Measurements from ENCODE around the gene PACSIN1. TPM values are rescaled to one million over a fixed set of nuclear protein-coding genes. Genes with fewer than 3 reads are reported as not detected.
A peak's percentile ranks its signal among the peaks of the same experiment; 100 is the strongest.

The PACSIN1 gene, protein sequence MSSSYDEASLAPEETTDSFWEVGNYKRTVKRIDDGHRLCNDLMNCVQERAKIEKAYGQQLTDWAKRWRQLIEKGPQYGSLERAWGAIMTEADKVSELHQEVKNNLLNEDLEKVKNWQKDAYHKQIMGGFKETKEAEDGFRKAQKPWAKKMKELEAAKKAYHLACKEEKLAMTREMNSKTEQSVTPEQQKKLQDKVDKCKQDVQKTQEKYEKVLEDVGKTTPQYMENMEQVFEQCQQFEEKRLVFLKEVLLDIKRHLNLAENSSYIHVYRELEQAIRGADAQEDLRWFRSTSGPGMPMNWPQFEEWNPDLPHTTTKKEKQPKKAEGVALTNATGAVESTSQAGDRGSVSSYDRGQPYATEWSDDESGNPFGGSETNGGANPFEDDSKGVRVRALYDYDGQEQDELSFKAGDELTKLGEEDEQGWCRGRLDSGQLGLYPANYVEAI
- 0.31 TPM in 1 of 2 replicates, not detected in the other for total RNA-seq (2014; rRNA removed; shearing (Covaris generic))

DNA sequence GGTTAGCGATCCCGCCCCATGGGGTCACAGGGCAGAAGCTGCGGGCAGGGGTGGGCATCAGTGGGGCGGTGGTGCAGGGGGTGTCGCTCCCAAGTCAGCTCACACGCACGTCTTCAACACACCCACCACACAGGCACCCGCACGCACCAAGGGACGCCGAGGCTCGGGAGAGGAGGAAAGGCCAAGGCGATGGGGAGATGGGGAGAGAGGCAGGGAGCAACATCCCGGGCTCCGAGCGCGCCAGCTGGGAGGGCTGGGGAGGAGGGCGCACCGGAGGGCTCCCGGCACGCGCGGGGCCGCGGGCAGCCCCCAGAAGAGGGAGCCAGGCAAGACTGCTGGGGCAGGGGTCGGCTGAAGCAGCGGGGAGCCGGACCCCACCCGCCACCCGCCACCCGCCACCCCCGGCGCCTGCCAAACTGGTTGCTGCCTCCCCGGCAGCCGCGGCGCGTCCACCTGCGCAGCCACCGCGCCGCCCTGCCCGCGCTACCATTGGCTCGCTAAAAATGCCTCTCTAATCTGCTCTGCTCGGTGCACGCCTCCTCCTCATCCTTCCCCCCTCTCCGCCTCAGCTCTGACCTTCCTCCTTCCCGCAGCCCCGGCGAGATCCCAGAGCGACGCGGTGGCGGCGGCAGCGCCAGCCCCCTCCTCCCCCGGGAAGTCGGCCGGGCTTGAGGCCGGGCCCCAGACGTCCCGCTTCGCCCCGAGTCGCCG, at the start of gene PACSIN1:
Gene PACSIN1, plus strand, starts transcription at position 546 of the 711 bp plus-strand sequence. CDS start 60,230 bp downstream, outside the sequence.
- DNase-seq (ENCODE audit: low spot score): no peak

DNA sequence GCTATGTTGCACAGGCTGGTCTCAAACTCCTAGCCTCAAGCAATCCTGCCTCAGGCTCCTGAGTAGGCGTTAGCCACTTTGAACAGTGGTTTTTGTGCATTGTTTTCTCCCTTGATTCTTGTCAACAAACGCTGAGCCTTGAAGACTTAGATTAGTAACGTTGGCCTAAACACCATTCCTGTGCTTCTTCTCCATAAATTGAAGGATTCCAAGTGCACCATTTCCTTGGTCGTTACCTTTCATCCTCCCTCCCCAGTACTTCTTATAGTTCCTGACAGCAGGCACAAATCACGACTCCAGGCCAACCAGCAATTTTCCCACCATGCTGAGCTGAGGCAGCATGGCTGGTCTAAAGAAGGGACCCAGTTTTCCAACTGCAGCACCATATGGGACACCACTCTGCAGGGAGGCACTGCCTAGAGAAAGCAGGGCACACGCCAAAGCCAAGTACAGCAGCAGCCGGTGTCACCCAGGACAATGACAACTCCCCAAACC, 49.0 kb upstream of the PACSIN1 start:
- no peak for DNase-seq (ENCODE audit: low spot score)

DNA sequence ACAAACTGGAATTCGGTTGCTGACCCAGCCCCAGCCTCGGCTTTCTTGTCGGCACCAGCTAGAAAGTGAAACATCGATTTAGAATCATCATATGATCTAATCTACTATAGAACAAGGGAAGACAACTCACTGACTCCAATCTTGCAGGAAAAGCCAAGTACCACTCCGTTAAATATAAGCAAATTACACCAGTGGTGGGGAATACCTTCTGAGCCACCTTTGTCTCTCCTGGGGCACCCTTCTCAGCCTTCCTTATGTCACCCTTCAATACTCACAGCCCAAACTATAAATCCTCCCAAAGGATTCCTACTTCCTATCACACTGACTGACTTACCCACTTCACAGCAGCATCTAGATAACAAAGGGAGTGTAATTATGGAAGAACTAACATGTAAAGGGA, 47.5 kb upstream of the PACSIN1 start:
- no peak for DNase-seq (ENCODE audit: low spot score)

DNA sequence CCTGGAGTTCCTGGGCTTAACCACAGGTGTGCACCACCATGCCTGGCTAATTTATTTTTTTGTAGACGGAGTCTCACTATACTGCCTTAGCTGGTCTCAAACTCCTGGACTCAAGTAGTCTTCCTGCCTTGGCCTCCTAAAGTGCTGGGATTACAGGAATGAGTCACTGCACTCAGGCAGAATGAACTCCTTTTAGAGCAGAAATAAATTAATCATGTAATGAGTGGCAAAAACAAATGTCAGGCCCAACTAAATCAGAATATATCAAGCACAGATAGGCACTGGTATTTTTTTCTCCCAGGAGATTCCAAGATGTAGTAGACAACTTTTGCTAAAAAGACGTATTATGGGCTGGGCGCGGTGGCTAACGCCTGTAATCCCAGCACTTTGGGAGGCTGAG, 42.6 kb upstream of the PACSIN1 start:
- DNase-seq (ENCODE audit: low spot score): no peak

DNA sequence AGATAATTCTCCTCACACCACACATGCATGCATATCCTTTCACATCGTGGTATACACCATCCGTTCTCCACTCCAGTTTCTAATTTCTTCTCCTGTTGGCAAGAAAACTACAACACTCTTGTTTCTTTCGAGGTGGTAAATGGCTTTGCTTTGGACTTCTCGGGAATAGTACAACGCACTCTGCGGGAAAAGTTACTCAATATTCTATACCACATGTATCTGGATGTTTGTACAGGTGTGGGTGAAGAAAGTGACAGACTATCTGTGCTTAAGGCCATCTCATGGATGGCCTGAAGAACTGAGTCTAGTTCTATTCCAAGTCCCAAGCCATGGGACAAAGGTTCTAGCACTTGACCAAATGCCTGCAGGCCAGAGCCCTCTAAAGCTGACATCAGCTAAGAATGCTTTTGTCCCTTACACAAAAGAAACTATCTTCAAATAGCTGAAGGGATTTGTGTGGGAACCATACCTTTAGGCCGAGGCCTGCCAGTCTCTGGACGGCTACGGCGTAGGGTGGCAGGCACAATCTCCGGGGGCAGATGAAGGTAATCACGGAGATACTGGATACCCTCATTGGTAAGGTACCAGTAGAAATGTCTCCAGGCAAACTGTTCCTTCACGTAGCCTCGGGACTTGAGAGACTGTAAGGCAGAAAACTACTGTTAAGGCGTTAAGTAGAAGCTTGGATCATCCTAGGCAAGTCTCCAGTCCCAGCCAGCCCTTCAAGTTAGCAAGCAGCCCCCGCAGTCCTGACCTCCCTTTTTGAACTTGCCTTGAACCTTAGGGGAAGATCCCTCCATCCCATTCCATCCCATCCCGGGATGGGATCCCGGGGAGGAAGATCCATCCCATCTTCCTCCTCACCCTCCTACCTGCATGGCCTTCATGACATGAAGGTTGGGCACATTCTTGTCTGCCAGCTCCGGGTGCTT, 41.4 kb upstream of the PACSIN1 start:
- DNase-seq (ENCODE audit: low spot score): no peak

DNA sequence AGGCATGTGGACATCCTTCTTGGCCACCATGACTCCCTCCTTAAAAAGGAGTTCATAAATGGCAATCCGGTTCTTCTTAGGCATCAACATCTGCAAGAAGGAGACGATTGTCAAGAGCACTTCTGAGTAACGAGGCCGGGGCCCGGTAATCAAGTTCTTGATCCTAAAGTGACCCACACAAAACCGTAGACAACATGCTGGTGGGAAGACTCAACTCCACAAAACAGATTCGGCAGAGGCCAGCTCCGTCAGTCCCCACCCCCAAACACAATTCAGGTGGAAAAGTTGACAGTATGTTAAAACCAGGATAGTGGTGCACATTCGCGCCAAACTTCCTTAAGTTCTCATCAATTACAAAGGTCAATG, 40.8 kb upstream of the PACSIN1 start:
- no peak for DNase-seq (ENCODE audit: low spot score)

DNA sequence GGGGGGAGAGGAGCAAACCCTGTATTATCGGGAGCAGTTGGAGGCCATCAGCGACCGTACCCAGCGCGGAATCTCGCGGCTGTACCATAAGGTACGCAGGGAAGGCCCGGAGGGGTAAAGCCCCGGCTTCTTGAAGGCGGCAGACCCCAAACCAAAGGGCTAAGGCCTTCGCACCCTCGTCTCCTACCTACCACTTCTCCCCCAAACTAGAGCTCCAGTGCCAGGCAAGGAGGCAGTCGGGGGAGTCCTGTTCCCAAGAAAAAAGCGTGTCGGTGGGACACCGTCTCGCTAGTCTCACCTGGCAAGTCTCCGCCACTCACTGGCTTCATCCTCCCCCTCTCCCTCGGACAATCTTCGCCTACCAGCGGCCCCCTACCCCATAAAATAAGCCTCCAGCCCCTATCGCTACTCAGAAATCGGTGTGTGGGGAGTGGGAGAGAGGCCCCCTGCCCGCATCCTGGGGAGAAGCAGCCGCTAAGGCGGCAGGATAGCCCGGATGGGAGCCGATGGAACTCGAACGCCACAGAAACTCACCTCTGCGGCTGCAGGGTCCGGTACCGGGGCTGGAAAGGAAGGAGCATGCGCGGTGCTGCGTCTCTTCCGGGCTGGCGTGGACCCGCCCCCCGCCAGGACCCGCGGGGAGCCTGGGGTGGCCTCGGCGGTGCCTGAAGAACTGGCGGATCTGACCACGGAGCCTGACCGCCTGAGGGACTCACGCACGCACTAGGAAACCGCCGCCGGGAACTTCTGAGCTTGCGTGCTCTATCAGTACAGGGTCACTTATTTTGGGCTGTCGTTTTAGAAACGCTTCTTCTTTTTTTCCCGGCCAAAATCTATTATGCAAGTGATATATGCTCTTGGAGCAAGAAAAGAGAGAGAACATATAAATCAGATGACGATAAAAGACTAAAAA, 40.1 kb upstream of the PACSIN1 start, which contains the start of gene RPS10:
Gene RPS10, minus strand, starts transcription at position 572 of the 913 bp plus-strand sequence. CDS start 848 bp downstream, outside the sequence.
- peak; percentile 81 for DNase-seq (ENCODE audit: low spot score)

DNA sequence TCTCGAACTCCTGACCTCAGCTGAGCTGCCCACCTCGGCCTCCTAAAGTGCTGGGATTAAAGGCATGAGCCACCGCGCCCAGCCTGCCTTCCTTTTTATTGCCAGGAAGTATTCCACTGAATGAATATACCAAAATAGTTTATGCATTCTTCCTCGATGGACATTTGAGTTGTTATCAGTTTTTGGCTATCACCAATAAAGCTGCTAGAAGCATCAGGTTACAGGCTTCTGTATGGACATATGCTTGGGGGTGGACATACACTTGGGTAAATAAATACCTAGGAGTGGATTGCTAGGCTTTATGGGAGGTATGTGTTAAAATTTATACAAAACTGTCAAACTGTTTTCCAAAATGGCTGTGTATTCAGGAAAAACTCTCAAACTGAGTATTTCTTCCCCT, 30.0 kb upstream of the PACSIN1 start:
- DNase-seq (ENCODE audit: low spot score): no peak

DNA sequence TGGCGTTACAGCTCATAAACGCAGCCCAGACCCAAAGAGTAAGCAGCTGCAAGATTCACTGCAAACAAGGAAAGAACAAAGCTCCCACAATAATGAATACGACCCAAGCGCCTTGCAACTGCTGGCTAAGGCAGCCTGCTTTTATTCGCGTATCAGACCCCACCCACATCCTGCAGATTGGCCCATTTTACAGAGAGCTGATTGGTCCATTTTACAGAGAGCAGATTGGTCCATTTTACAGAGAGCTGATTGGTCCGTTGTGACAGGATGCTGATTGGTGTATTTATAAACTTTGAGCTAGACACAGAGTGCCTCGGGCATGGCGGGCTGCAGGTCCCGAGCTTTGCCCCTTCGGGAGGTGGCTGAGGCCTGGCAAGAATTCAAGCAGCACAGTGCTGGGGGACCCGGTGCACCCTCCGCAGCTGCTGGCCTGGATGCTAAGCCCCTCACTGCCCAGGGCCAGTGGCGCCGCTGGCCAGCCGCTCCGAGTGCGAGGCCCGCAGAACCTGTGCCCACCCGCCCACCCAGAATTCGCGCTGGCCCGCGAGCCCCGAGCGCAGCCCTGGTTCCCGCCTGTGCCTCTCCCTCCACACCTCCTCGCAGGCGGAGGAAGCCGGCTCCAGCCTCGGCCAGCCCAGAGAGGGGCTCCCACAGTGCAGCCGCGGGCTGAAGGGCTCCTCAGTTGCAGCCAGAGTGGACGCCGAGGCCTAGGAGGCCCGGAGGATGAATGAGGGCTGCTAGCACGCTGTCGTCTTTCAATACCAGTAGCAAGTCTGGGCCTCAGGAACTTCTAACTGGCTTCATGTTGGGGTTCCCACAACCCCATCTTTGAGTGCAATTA, 28.9 kb upstream of the PACSIN1 start:
- no peak for DNase-seq (ENCODE audit: low spot score)

DNA sequence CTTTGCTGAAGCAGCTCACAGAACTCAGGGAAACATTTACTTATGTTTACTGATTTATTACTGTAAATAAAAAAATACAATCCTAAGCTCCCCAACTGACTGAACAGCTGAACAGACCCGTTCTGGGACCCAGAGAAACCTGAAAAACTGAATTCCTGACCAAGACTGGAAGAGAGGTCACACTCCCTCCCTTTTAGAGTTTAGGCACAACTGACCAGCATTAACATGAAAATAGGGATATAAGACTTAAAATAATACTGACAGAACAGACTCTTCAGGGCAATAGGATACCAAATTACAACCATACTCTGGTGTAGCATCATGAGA, 28.3 kb upstream of the PACSIN1 start:
- DNase-seq (ENCODE audit: low spot score): no peak

DNA sequence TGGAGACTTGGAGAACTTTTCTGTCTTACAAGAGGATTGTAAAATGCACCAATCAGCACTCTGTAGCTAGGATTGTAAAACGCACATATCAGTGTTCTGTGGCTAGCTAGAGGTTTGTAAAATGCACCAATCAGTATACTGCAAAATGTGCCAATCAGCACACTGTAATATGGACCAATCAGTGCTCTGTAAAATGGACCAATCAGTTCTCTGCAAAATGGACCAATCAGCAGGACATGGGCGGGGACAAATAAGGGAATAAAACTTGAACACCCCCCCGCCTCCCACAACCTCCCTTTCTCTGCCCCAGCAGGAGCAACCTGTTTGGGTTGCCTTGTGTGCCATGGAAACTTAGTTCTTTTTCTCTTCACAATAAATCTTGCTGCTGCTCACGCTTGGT, 27.2 kb upstream of the PACSIN1 start:
- DNase-seq (ENCODE audit: low spot score): no peak

DNA sequence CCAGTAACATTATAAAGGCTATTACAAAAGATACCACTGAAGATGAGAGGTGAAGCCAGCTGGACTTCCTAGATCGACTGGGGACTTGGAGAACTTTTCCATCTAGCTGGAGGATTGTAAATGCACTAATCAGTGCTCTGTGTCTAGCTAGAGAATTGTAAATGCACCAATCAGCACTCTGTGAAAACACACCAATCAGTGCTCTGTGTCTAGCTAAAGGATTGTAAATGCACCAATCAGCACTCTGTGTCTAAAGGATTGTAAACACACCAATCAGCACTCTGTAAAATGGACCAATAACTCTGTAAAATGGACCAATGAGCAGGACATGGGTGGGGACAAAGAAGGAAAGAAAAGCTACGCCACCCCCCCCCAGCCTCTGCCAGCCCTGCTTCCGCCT, 26.4 kb upstream of the PACSIN1 start:
- no peak for DNase-seq (ENCODE audit: low spot score)

DNA sequence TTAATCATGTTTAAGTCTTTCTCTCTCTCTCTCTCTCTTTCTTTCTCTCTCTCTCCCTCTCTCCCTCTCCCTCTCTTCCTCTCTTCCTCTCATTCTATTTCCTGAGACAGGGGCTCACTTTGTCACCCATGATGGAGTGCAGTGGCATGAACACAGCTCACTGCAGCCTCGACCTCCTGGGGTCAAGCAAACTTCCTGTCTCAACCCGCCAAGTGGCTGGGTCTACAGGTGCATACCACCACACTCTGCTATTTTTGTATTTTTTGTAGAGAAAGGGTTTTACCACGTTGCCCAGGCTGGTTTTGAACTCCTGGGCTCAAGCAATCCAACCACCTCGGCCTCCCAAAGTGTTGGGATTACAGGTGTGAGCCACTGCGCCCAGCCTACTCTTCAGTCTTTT, 24.4 kb upstream of the PACSIN1 start:
- DNase-seq (ENCODE audit: low spot score): no peak

DNA sequence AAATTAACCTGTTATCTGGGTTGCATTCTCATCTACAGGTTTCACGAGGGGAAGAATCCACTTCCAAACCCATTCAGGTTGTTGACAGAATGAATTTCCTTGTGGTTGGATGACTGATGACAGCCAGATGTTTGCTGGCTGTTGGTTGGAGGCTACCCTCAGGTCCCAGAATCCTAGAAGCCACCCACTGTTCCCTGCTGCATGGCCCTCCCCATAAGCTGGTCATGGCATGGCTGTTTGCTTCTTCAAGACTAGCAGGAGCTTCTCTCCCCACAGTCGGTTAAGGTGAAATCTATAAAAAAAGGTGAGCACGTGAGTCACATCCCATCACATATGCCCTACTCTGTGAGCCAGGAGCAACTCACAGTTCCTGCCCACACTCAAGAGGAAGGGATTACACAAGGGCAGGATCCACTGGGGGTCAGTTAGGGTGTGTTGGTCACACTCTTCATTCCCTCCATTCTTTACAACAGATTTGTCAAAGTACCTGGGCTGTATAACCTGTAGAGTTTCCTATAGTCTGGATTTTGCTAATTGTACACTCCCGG, 20.5 kb upstream of the PACSIN1 start:
- no peak for DNase-seq (ENCODE audit: low spot score)

DNA sequence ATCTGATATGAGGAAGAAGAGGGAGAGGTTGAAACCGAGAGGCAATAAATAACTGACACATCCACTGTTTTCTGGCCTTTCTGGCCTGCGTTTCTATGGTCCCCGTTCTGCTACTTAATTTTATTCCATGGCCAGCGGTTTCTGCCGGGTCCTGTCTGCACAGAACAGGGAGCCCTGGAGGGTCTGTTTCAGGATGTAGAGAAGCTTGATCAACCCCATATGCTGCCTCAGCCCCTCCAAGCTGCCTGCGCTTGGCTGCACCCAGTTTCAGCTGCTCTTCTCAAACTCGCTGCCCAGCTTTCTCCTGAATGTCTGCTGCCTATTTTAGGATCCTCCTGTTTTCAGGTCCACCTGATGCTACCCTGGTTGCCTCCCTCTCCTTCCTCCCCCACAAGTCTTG, 18.5 kb upstream of the PACSIN1 start:
- no peak for DNase-seq (ENCODE audit: low spot score)

DNA sequence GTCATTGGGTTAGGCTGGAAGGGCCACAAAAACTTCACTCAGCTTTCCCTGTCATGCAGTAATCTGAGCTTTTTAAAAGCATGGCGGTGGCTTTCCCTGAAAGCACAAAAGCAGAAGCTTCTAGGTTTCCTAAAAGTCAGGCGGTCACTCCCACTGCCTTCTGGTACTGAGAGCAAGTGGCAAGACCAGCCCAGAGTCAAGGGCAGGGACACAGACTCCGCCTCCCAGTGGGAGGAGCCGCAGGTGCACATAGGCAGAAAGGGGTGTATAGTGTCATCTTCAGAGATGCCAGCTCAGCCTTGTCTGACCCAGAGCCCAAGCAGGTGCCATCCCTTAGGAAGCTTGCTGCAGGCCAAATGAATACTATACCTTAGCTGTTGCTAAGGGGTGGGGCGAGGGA, 18.0 kb upstream of the PACSIN1 start:
- DNase-seq (ENCODE audit: low spot score): no peak

DNA sequence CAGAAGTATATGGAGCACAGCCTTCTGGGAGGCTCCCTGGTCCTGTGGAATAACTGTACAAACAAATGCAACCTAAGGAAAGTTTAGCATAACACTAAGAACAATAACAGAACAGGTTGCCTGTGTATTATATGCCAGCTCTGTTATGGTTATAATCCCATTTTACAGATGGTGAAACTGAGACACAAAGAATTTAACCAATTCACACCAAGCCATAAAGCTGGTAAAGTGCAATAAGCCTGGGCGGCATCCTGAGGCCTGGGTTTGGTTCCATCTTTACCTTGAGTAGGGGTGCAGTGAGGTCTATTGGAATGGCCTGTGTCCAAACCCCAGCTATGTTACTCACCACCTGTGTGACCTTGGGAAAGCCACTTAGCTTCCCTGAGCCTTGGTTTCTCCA, 14.7 kb upstream of the PACSIN1 start:
- no peak for DNase-seq (ENCODE audit: low spot score)

DNA sequence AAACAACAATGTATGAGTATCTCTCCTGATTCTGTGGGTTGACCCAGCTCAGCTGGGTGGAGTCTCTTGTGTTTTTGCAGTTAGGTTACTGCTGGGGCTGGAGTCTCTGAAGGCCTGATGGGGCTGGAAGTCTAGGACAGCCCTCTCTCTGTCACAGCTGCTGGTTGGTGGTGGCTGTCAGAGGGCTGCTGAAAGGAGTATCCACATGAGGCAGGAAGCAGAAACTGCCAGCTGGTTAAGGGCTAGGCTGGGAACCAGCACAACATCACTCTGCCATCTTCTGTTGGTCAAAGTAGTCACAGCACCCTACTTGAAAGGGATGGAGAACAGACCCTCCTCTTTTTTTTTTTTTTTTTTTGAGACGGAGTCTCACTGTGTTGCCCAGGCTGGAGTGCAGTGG, 10.0 kb upstream of the PACSIN1 start:
- no peak for DNase-seq (ENCODE audit: low spot score)

DNA sequence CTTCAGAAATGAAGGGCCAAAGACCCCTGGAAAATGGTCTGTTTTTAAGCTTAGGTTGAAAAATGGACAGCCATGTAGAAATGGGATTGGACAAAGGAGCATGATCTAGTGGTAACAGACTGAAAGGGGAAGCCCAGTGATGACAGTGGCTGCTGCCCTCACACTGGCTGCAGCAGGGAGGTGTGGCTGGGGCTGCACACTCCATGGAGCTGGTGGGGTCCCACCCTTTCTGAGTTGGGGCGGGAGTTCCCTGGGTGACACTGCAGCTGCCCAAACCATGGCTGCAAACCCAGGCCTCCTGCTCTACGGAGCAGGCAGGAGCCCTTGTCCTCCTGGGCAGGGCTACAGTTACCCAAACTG, 8.5 kb upstream of the PACSIN1 start:
- DNase-seq (ENCODE audit: low spot score): no peak
